Stimulated activated CD8-positive, alpha-beta memory T cell treated with anti-CD3 and anti-CD28 coated beads, Interleukin-4, amount 100 ng/mL, for 48 hours (primary cell): ENCODE data around the gene LMTK3.

Experiments
- DNase-seq: peaks from one replicate; pipeline ENCODE4 v3.0.0-alpha.2; 2020

Gene LMTK3, protein sequence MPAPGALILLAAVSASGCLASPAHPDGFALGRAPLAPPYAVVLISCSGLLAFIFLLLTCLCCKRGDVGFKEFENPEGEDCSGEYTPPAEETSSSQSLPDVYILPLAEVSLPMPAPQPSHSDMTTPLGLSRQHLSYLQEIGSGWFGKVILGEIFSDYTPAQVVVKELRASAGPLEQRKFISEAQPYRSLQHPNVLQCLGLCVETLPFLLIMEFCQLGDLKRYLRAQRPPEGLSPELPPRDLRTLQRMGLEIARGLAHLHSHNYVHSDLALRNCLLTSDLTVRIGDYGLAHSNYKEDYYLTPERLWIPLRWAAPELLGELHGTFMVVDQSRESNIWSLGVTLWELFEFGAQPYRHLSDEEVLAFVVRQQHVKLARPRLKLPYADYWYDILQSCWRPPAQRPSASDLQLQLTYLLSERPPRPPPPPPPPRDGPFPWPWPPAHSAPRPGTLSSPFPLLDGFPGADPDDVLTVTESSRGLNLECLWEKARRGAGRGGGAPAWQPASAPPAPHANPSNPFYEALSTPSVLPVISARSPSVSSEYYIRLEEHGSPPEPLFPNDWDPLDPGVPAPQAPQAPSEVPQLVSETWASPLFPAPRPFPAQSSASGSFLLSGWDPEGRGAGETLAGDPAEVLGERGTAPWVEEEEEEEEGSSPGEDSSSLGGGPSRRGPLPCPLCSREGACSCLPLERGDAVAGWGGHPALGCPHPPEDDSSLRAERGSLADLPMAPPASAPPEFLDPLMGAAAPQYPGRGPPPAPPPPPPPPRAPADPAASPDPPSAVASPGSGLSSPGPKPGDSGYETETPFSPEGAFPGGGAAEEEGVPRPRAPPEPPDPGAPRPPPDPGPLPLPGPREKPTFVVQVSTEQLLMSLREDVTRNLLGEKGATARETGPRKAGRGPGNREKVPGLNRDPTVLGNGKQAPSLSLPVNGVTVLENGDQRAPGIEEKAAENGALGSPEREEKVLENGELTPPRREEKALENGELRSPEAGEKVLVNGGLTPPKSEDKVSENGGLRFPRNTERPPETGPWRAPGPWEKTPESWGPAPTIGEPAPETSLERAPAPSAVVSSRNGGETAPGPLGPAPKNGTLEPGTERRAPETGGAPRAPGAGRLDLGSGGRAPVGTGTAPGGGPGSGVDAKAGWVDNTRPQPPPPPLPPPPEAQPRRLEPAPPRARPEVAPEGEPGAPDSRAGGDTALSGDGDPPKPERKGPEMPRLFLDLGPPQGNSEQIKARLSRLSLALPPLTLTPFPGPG (N-terminal part only)

DNA sequence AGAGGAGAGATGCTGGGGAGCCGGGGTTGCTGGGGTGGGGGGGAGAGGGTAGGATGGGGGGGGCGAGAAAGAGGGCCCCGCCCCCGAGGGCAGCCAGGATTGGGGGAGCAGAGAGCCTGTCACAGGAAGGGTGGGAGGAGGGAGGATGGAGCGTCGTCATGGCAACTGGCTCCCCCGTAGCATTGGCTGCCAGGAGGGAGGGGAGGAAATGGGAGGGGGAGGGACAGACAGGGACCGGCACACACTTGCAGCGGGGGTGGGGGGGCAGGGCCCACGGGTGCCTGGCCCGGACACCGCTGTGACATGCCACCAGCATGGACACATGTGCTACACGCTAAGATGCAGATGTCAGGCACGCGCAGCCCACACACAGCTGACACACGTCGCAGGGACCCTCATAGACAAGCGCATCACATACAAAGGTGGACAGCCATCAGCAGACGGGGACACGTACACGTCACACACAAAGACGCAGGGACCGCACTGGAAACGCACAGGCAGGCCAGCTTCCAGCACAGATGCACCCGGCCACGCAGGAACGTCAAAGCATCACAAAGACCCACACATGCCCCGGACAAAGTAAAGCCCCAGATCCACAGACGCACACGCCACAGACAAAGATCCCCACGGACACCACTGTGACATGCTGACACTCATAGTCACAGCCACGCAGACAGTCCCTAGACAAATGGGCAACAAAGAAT is at the start of gene LMTK3:
LMTK3 (minus strand) TSS at position 36 of the 704 bp plus-strand sequence. CDS start 259 bp downstream, outside the sequence.
- peak; percentile 83 for DNase-seq

DNA sequence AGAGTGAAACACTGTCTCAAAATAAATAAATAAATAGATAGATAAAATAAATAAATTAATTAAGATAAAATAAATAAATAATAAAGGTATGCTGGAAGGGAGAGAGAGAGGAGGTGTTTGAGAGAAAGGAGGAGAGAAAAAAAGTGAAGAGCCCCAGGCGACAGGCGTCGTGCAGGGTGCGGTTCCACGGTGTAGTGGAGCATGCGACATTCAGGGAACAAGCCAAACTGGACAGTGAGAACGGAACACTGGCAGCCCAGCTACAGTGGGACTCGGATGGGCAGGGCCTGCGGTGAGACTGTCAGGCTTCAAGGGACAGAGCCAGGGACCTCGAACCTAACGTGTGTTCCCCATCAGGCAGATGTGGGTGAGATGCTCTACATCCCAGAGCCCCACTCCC is 49.8 kb upstream of the LMTK3 start:
- DNase-seq, result no peak

DNA sequence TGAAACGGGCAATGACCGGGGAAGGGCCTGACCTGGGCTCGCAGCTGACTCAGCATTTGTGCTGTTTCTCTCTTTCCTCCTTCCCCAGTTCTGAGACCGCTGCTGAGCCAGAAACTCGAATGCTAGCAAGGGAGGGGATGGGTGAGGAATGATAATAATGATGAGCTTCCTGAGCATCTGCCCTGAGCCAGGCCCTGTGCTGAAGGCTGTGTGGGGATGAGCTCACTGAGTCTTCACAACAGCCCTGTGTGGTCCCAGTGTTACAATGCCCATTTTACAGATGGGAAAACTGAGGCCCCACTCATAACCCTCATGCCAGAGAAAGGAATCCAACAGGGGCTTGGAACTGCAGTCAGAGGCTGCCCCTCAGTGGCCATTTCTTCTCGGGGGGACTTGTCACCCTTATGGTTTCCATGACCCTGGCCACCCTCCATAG is 48.5 kb upstream of the LMTK3 start:
- DNase-seq, result no peak

DNA sequence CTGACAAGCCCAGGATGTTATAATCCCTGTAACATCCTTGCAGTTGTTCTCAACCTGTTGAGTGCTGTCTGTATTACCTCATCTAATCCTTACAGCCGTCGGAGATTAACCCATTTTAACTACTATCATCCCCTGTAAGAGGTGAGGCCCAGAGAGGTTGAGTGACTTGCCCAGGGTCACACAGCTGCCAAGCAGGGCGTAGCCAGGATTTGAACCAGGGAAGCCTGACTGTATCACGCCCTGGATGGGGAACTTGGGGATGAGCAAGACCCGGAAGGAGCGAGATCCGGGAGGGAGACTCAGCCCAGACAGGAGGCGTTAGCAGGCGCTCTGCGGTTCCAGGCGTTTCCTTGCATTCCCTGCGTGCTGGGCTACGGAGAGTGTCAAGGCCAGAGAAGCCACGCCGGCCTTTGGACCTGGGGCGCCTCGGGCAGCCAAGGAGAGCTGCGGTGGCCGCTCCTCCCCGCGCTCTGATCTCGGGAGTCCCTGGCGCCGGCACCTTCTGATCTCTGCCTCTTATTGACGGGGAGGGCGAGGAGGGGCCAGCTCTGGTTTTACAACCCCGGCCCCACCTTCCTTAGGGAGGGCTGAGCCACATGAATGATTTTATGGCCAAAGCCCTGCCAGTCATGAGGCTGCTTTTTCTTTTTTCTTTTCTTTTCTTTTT is 46.5 kb upstream of the LMTK3 start:
- DNase-seq, result no peak

DNA sequence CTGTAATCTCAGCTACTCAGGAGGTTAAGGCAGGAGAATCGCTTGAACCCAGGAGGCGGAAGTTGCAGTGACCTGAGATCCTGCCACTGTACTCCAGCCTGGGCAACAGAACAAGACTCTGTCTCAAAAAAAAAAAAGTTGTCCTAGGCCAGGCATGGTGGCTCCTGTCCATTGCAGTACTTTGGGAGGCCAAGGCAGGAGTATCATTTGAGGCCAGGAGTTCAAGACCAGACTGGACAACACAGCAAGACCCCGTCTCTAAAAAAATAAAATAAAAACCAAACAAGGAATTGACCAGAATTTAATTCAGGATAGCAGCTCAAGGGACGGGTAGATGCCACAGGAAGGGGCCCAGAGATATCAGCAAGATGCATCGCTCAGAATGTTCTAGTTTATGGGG is 45.2 kb upstream of the LMTK3 start:
- no peak for DNase-seq

DNA sequence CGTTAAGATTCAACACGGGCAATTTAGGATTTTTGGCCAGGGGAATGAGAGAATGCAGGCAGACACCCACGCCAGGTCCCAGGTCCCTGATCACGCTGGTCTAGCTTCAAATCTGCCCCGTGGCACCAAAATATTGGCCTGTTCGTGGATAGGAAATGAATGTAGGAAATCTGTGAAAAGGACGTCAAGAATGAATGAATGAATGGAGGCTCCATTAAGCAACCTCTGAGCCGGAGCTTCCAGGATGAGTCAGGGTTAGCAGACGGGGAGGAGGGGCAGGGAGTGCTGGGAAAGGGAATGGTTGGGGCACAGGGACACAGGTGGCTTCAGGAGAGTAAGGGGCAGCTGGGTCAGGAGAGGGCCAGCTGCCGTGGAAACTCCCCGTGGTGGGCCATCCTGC is 44.5 kb upstream of the LMTK3 start:
- no peak for DNase-seq

DNA sequence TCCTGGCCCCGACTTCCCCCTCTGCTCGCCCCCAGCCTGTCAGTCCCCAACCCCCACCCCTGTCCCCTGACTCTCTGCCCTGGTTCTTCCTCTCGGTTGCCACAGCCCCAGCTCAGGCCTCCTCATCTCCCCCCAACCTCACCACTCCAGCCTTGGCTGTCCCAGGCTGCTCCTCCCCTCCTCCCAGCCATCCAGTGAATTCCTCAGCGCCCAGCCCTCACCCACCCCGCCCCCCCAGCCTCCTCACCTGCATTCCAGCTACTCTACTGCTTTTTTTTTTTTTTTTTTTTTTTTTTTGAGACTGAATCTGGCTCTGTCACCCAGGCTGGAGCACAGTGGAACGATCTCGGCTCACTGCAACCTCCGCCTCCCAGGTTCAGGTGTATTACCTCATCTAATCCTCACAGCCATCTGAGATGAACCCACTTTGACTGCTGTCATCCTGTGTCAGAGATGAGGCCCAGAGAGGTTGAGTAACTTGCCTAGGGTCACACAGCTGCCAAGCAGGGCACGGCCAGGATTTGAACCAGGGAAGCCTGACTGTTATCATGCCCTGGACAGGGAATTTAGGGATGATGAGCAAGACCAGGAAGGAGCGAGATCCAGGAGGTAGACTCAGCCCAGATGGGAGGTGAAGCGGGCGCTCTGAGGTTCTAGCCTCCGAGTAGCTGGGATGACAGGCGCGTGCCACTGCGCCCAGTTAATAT is 42.9 kb upstream of the LMTK3 start:
- DNase-seq, result no peak

DNA sequence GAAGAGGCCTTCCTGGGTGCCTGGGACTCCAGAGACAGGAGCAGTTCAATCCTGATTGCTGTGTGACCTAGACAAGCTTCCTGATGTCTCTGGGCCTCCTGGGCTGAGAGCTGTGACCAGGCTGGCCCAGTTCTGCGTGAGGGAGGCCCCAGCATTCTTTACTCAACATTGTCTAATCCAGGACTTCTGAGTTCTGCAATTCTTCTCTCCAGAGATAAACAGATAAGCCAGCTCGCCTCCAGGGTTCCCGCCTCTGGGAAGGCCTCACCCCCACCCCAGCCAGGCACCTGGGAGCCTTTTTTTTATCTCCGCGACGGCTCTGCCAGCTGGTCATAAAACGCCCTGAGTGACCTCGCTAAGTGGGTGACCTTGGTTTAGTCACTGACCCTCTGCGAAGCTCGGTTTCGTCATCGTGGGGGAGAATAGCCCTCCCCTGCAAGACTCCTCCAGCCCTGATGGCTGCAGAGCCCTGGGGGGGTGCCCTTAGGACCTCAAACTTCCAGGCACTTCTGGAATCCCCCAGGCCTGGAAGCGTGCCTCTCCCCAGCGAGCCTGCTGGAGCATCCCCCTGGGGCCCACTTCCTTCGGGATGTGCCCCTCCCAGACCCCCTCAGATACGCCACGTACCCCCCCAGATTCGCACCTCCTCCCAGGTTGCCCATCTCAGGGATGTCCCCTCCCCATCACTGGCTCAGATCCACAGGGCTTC is 42.2 kb upstream of the LMTK3 start:
- DNase-seq, result no peak

DNA sequence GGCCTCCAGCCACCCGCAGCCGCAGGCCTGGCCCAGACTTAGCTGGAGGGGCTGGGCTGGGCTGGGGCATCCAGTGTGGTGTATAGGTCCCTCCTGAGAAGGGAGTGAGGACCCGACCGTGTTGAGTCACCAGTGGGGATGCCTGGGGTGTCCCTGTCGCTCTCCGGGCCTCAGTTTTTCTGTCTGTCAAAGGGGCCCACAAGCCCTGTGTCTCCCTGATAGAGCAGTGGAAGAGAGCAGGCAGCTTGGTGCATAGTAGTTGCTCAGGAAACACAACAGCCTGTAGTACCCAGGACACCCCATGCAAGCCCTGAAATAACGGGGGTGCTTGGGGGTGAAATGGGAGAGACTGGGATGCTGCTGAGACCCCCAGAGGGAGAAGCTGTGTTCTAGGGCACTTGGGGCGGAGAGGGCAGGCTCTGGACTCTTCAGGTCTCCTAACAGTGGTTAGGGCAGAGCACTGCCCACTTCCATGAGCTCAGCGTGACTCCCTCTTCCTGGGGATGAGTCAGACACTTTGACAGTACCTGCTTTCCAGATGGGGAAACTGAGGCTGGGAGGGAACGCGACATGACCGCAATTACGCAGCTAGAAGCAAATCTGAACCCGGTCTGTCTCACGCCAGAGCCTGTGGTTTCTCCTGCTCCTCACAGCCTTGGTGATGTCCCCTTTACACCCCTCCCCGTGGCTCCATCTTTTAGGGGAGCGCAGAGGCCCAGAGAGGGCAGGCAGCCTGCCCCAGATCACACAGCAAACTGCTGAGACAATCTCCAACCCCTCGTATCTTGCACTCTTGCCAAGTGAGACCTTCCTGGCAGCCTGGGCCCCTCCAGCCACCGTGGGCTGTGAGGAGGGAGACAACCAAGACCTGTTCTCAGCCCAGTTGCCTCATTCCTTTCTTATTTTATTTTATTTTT is 41.0 kb upstream of the LMTK3 start:
- DNase-seq, result no peak

DNA sequence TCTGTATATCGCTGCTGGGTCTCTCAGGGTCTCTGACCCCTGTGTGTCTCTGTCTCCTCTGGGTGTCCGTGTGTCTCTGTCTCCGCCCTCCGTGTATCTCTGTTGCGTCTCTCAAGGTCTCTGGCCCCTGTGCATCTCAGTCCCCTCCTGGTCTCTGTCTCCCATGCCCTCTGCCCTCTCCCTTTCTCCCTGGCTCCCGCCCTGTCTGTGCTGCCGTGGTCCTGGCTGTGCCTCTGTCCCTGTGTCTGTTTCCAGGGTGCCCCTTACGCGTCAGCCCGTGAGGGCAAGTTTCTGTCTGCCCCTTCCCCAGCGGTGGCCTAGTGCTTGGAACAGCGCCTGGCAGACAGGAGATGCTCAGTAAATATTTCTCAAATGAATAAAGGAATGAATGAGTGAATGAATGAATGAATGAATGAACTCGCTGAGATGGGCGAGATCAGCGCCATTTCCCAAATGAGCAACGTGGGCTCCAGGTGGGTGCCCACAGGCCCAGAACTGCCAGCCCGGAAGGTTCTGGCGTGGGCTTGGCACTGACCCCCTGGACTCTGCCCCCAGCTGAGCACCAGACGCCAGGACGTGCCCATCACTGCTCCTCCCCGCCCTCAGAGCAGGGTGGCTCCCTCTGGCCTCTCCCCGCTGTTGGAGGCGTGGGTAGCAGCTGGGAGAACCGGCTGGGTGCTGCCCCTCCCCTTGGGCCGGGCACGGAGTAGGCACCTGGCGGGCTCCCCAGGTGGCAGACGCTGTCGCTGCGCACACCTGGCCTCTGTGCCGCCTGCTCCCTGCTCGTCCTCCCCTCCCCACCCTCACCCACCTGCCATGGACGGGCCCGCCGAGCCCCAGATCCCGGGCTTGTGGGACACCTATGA is 40.0 kb upstream of the LMTK3 start, which contains the start of gene SULT2B1:
SULT2B1 (plus strand) TSS at position 736 of the 866 bp plus-strand sequence; CDS start at position 817, 81 bp downstream.
- no peak for DNase-seq

DNA sequence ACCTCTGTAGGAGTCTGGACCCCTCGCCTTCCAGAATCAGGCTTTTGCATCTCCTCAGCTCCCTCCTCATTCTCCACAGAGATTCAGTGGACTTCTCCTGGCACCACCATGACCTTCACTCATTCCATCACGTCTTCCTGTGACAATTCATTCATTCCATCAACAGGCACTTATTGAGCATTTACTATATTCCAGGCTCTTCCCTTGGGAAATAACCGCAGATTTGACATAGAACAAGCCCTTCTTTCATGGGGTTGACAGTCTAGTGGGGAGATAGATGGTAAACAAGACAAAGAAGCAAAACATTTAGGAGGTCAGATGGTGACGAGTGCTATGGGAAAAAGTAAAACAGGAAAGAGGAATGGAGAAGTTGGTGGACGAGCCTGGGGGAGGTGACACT is 37.7 kb upstream of the LMTK3 start:
- DNase-seq, result no peak

DNA sequence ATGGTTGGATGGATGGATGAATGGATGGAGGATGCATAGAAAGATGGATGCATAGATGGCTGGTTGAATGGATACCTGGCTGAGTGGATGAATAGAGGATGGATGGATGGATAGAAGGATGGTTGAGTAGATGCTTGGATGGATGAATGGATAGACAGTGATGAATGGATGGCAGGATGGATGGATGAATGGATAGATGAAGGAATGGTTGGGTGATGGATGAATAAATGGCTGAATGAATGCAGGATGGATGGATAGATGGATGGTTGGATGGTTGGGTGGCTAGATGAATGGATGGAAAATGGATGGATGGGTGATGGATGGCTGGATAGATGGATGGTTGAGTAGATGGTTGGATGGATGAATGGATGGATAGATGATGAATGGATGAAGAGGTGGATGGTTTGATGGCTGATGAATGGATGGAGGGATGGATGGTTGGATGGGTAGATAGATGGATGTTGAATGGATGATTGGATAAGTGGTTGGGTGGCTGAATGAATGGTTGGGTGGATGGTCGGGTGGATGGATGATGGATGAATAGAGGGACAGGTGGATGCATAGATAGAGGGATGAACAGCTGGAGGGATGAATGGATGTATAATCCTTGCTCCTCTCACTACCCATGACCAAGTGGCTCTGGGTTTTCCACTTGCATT is 36.7 kb upstream of the LMTK3 start:
- DNase-seq, result no peak

DNA sequence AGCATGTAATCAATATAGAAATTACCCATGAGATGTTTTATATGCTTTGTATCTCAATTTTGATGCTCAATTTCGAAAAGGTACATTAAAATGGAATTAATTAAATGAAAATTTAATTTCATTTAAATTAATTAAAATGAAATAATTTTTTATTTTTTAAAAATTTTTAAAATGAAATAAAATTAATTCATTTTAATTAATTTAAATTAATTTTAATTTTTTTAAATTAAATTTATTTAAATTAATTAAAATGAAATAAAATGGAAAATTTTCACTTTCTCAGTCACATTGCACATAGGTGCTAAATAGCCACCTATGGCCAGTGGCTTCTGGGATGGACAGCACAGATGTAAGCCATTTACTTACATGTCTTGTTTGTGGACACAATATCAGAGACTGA is 36.1 kb upstream of the LMTK3 start:
- no peak for DNase-seq

DNA sequence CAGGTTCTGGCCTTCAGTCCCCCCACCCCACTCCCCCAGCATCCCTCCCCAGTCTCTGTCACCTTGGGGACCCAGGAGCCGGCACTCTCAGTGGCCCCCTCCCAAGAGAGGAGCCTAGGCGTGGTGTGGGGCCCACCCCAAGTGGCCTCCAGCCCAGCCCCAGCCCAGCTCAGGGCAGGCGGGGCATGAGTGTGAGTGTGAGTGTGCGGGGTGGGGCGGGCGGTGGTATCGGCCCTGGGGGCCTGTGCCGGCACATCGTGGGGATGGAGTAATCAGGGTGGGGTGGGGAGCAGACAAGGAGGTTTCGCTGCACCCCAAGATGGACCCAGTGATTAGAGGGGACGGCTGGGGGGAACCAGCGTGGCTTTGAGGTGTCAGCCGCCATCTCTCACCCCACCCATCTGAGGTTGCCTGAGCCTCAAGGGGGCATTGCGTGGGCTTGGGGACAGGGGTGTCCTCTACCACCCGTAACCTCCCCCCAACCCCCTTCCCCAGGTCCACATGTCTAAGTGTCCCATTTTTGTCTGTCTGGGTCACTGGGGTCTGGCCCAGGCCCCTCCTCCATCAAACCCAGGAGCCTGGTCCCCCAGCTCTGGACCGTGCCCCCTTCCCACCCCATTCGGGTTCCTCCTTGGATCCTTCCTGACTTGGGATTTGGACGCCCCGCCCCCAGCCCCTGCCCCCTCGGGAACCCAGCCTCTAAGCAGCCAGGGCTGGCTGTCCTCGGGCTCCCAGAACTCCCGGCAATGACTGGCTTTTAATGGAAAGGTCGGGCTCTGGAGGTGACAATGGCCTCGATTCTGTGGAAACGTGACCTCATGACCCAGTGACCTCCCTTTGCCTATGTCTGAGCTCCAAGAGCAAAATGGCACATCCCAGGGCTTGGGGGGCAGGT is 33.5 kb upstream of the LMTK3 start:
- DNase-seq, result no peak

DNA sequence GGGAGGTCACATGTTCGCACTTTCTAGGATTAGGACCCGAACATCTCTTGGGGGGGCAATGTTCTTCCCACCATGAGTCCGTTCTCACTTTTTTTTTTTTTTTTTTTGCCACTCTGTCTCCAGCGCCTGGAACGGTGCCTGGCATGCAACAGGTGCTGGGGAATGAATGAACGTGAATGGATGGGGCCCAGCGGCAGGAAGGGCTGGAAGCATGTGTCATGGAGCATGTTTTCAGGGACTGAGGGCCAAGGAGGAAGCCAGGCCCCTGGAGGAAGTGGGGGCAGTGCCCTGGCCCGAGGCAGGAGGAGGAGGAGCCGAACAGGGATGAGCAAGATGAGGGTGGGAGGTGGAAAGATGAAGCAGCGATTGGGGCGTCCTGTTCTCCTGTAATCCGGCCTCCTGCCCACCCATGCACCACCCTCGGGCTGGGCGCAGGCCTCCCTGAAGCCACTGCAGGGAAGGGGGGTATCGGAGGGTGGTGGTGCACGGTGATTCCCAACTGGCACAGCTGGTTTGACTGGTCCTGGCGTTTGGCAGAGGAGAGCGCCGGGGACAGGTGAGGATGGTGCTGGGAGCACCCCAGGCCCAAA is 31.6 kb upstream of the LMTK3 start:
- DNase-seq, result no peak

DNA sequence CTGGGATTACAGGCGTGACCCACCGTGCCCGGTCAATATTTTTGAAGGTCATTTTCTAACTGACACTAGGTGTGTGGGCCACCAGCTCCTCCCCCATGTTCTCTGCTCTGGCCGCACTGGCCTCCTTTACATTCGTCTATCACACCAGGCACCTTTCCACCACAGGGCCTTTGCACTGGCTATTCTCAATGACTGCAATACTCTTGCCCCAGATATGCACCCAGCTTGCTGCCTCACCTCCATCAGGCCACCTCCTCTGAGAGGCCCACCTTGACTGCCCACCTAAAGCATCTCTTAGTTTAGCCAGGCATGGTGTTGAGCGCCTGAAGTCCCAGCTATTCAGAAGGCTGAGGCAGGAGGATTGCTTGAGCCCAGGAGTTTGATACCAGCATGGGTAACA is 30.2 kb upstream of the LMTK3 start:
- DNase-seq, result no peak
